Middle frontal gyrus (tissue), 1 donor: ENCODE measurements around the gene AADACL2.
"Not testable (repeated sequence)": the region's sequence is repeated elsewhere in the genome, so short reads cannot be mapped to it uniquely, and the experiment has no call there.

ENCODE experiments used
- DNase-seq: peaks from one replicate; pipeline ENCODE4 v3.0.0-alpha.2; 2015; ENCODE audit warnings: low spot score; ENCODE audit errors: extremely low spot score

The AADACL2 gene

GRCh38 chr3:151764699-151765098 lies 31.0 kb downstream of the AADACL2 start:
- DNase-seq = not testable (repeated sequence)

DNA sequence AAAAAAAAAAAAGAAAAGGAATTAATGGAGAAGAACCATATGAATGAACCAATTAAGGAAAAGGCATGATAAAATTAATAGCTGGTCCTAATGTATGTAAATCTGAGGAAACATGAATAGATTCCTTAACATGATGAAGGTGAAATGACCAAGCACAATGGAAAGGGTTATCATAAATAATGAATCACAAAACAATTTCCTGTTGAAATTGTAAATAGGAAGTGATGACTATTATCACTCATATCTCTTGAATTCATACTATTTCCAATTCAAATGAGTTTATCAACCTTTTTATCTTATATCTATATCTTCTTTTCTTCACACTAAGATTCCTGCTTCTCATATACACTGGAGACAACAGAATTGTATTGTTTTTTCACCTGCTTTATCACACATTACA lies 32.0 kb downstream of the AADACL2 start:
- DNase-seq = no peak

DNA sequence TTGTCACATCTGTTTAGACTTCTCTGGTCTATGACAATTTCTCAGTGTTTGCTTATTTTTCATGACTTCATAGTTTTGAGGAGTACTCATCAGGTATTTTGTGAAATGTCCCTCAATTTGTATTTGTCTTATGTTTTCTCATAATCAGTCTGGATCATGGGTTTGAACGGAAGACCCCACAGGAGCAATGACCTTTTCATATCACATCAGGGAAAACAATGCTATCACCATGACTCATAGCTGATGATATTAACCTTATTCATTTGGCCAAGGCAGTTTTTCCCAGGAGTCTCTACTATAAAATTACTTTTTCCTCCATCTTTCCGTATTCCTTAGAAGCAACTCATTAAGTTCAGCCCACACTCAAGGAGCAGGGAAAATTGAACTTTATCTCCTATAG lies 32.7 kb downstream of the AADACL2 start:
- DNase-seq = no peak

- no peak for DNase-seq
Observed at GRCh38 chr3:151768393-151768930, 34.7 kb downstream of the AADACL2 start.

DNA sequence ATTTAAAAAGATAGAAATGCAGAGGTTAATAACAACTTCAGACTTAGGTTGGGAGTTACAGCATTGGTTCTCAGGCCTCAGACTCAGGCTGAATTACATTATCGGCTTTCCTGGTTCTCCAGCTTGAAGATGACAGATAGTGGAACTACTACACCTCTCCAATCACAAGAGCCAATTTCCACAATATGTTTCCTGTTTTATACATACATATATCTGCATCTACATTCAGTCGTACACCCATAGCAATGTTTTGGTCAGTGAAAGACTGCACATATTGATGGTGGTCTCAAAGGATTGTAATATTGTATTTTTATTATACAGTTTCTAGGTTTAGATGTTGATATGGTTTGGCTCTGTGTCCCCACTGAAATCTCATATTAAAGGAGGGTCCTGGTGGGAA lies 35.4 kb downstream of the AADACL2 start:
- DNase-seq = no peak

DNA sequence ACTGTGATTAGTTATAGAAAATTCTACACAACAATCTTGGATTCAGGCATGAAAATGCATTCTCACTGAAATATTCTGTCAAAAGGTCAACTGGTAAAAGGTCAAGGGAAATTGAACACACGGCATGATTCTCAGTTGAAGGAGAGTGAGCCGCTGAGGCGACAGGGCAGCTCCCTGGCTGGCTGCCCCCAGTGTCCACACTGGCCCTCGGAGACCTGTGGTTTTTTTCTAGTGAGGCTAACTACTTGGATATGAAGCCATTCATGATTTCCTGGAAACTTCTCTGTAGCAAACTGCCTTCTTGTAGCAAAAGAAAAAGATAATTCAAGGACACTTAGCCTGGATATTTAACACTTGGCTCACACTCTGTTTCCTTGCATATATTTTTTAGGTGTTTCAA lies 37.2 kb downstream of the AADACL2 start:
- DNase-seq = no peak

DNA sequence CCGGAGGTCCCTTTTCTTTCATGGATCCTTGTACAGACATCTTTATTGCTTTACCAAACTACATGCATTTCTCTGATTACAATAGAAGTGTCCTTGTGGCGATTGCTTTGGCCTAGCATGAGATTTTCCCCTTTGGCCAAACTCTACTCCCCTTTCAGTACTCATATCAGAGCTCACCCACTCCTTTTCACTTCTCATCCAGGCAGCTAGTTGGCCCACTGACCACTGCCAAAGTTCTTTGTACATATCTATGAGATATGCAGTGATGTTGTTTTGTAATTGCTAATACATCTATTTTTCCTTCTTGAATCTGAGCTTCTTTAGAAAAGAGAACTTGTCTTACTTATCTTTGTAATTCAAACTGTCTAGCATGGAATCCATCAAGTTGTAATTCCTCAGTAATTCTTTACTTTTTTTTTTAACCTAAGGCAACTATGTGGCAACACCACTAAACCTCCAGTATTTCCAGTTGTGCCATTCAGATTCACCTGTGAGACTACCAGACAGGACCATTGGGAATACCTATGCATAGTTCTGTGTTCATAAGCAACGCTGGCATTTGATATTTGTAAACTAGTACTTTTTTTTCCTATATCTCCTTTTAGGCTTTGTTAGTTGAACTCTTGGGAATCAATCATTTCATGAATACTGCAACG lies 39.2 kb downstream of the AADACL2 start:
- no peak for DNase-seq

- no peak for DNase-seq
Observed at GRCh38 chr3:151774235-151774634, 40.5 kb downstream of the AADACL2 start.

DNA sequence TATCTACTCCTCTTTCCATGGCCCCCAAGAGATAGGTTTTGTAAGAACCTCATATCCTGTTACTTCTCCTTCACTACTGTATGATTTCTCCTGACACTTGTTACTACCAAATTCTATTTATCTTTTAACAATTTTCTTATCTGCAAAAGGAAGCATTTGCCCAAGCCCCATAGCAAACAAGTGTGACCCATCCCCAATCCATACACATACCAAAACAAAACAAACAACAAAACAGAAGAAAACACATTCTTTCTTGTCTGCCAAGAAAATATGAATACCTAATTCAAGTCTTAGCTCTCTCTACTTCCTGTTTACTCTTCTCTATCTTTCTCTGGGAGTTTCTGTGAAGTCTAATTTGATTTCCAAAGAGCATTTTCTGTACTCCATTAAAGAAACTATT lies 41.2 kb downstream of the AADACL2 start:
- no peak for DNase-seq

GRCh38 chr3:151775314-151776258 lies 41.9 kb downstream of the AADACL2 start:
- no peak for DNase-seq

DNA sequence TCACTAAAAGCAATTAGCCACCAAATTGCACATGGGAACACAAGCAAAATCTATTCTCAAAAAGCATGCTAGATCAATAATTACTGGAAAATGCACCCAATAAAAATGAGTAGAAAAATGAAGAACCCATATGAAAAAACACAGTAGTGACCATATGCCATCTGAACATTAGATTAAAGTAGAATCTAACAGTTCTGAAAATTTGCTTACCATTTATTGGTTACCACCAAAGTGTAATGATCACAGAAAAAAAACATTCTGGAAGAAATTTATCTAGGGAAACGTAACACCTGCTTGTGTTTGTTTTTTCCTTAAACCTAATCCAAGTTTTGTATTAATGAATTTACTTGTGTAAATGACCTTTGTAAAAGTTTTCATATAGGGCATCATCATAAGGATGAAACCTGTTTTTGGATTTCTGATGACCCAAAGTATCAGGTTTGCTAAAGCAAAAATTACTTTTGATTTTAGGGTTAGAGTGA lies 42.6 kb downstream of the AADACL2 start:
- DNase-seq = no peak

GRCh38 chr3:151777880-151778279 lies 44.2 kb downstream of the AADACL2 start:
- no peak for DNase-seq

- no peak for DNase-seq
Observed at GRCh38 chr3:151787626-151788025, 53.9 kb downstream of the AADACL2 start.

DNA sequence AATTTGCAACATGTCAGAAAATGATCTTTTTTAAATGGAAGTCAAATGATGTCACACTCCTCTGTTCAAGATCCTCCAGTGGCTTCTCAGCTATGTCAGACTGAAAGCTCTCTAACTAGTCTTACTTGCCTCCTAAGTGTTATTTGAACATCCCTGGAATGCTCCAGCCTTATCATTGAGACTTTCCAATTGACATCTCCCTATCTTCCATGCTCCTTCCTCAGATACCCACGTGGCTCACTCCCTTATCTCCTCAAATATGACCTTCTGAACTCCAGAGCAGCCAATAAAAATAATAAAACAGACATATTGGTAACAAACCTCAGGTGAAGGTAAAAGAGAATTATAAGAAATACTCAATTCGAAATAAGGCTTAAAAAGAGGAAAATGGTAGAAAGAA lies 54.7 kb downstream of the AADACL2 start:
- no peak for DNase-seq

- DNase-seq = no peak
Observed at GRCh38 chr3:151789853-151790463, 56.2 kb downstream of the AADACL2 start.

DNA sequence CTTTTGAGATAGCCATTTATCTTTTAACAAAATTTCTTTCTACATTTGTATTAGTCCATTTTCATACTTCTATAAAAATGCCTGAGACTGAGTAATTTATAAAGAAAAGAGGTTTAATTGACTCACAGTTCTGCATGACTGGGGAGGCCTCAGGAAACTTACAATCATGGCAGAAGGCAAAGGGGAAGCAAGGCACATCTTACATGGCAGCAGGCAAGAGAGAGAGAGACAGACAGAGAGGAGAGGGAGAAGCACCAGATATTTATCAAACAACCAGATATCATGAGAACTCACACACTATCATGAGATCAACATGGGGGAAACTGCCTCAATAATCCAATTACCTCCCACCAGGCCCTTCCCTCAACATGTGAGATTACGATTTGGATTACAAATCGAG lies 57.0 kb downstream of the AADACL2 start:
- DNase-seq = not testable (repeated sequence)

DNA sequence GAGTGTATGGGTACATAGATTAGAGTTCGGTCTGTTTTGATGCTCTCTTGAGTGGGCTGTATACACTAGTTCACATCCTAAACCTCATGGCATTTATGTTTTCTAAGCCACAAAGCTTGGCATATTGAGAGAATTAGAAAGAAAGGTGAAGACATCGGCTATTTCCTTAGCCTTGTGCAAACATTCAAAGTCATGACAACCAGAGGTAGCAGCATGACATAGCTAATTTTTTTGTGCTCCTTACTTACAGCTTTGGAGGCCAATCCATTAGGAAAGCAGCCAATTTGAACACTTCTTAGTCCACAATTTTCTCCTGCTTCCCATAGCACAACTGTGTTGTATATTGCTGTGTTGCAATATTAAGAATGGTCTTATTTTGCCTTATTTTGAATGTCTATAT lies 58.7 kb downstream of the AADACL2 start:
- DNase-seq = no peak

GRCh38 chr3:151793636-151794035 lies 59.9 kb downstream of the AADACL2 start:
- no peak for DNase-seq

DNA sequence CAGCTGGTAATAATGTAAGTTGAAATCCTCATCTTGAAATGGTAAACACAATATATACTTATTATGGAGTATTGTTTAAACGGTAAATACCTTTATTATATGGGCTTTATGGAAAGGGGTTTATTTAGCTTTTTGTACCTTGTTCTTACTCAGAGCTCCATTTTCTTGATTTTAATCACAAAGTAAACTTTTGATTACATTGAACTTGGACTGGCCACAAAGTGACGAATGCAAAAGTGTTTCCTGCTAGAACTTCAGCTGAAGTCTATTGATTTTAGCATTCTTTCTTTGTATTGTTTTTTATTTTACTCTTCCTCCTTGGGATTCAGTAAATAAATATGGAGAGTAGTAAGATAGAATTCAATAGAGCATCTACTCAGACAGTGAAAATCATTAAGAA lies 60.4 kb downstream of the AADACL2 start:
- no peak for DNase-seq

- no peak for DNase-seq
Observed at GRCh38 chr3:151795276-151795675, 61.5 kb downstream of the AADACL2 start.

DNA sequence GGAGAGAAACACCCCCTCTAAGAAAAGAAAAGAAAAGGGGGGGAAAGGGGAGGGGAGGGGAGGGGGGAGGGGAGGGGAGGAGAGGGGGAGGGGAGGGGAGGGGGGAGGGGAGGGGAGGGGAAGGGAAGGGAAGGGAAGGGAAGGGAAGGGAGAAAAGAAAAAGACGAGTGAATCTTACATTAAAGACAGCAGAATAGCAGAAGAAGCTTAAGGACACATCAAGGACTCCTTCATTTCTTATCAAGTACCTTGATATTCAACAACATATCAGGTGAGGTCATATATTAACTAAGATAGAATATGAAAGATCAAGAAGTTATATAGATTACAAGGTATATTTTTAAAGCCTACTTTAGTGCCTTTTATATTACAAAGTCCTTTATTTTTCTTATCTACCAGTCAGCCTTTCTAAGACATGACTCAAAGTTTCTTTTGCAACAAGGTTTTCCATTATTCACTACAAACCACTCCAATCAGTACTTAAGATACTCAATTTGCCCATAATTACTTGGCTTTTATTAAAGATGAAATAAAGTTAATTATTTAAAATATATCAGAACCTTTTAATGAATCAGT lies 62.5 kb downstream of the AADACL2 start:
- no peak for DNase-seq
